Measurements from ENCODE around the gene BAK1. TPM values are rescaled to one million over a fixed set of nuclear protein-coding genes. Genes with fewer than 3 reads are reported as not detected.
A peak's percentile ranks its signal among the peaks of the same experiment; 100 is the strongest.

Gene BAK1
- total RNA-seq, 1 experiment from 2014 or later = 23.7 TPM

DNA sequence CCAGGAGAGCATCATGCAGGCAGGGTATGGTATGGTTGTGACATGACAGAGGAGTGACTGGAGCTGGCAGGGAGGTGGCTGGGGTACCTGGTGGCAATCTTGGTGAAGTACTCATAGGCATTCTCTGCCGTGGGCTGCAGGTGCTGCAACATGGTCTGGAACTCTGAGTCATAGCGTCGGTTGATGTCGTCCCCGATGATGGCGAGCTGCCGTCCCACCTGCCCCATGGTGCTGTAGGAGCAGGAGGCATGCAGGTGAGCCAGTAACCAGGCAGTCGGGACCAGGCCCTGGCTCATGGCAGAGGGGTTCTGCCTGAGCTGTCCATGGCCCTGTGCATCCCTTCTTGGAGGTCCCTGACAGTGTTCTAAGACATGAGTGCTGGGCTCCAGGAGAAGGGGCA lies 4.9 kb downstream of the BAK1 start:
- BruUV-seq (replicated peaks) = no TSS peak
- Histone ChIP-seq H3K9ac (ENCODE audit: low read length) (no peak overlapping the region), H3K9me3 (ENCODE audit: low read length) (no peaks in the 10 kb centered on the region), H4K20me1 (ENCODE audit: low read length) (no peaks in the 10 kb centered on the region), H3K4me3 (ENCODE audit: low read length) (no peak overlapping the region), H3F3A (ENCODE audit: low read length, unreplicated experiment) (no peaks in the 10 kb centered on the region), H3K79me2 (ENCODE audit: low read length) (peaks cover 32% of the 10 kb centered on the region), H3K9me2 (replicated peaks; ENCODE audit: low read length) (no peaks in the 10 kb centered on the region), H3K4me1 (ENCODE audit: insufficient read depth, low read length) (peaks cover 35% of the 10 kb centered on the region), H2AFZ (ENCODE audit: low read length) (no peak overlapping the region), H3K36me3 (ENCODE audit: low read depth, low read length) (peaks cover 24% of the 10 kb centered on the region), H3K27ac (ENCODE audit: low read length) (no peak overlapping the region), H3K27me3 (ENCODE audit: low read length) (no peaks in the 10 kb centered on the region), H3K4me2 (ENCODE audit: low read length) (no peak overlapping the region)
- ChIA-PET CTCF (no interaction called here), POLR2A (ENCODE audit: unreplicated experiment) (no interaction called here)
- no peak for ATAC-seq
- no peak for DNase-seq
- intact Hi-C loops (cut with micrococcal nuclease) = no loop called here
- TF ChIP-seq EZH2 (IDR thresholded peaks at IDR 0.05; ENCODE audit: low read length, unreplicated experiment) (no peak), EZH2phosphoT487 (IDR thresholded peaks at IDR 0.05; ENCODE audit: borderline replicate concordance, low read length) (no peak)
- TF ChIP-seq, protein P1, sequence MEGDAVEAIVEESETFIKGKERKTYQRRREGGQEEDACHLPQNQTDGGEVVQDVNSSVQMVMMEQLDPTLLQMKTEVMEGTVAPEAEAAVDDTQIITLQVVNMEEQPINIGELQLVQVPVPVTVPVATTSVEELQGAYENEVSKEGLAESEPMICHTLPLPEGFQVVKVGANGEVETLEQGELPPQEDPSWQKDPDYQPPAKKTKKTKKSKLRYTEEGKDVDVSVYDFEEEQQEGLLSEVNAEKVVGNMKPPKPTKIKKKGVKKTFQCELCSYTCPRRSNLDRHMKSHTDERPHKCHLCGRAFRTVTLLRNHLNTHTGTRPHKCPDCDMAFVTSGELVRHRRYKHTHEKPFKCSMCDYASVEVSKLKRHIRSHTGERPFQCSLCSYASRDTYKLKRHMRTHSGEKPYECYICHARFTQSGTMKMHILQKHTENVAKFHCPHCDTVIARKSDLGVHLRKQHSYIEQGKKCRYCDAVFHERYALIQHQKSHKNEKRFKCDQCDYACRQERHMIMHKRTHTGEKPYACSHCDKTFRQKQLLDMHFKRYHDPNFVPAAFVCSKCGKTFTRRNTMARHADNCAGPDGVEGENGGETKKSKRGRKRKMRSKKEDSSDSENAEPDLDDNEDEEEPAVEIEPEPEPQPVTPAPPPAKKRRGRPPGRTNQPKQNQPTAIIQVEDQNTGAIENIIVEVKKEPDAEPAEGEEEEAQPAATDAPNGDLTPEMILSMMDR (conservative IDR thresholded peaks at IDR 0.05; ENCODE audit: low read depth, low read length) = no peak

DNA sequence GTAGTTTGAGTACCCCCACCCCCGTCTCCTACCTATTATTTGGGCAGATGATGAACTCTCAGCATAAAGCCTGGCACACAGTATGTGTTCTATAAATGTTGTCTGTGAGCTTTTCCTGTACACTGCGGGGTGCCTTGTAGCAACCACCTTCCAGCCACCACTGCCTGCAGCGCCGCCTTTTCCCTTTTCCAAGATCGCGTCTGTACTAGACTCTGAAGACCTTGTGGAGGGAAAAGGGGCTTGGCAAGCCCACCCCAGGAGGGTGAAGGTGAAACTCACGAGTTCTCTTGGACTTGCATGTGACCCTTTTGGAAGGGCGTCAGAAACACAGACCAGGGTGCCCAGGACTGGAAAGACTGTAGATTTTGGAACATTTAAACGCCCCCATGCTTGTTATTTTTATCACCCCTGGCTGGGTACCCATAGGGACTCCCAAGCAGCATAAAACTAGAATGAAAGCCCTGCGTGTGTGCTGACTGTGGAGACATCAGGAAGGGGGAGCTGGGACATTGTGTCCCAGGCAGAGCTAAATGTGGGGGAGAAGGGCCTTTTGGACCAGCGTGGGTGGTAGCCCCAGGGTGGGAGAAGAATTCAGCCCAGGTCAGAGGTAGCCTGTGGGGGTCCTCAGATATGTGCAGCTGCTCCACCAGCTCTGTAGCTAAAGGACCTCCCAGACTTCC lies 8.3 kb downstream of the BAK1 start:
- Histone ChIP-seq H3K36me3 (ENCODE audit: low read depth, low read length) (peaks cover 23% of the 10 kb centered on the region), H3K27me3 (ENCODE audit: low read length) (no peaks in the 10 kb centered on the region), H3K9ac (ENCODE audit: low read length) (peak overlapping the region; percentile 73), H3K79me2 (ENCODE audit: low read length) (0 out of 2 replicates have a peak, but pooled peaks cover 2% of the 10 kb centered on the region), H3K4me3 (ENCODE audit: low read length) (peak overlapping the region; percentile 73), H3K9me3 (ENCODE audit: low read length) (no peaks in the 10 kb centered on the region), H3K27ac (ENCODE audit: low read length) (peak overlapping the region; percentile 65; the same call in 1 of the 2 replicates), H3K4me2 (ENCODE audit: low read length) (peak overlapping the region; percentile 90), H3K4me1 (ENCODE audit: insufficient read depth, low read length) (peaks cover 19% of the 10 kb centered on the region), H3F3A (ENCODE audit: low read length, unreplicated experiment) (no peaks in the 10 kb centered on the region), H4K20me1 (ENCODE audit: low read length) (no peaks in the 10 kb centered on the region), H3K9me2 (replicated peaks; ENCODE audit: low read length) (no peaks in the 10 kb centered on the region), H2AFZ (ENCODE audit: low read length) (peak overlapping the region; percentile 87)
- TF ChIP-seq EZH2phosphoT487 (IDR thresholded peaks at IDR 0.05; ENCODE audit: borderline replicate concordance, low read length) = no peak
- TF ChIP-seq, protein P1 (conservative IDR thresholded peaks at IDR 0.05; ENCODE audit: low read depth, low read length) = no peak
- TF ChIP-seq EZH2 (IDR thresholded peaks at IDR 0.05; ENCODE audit: low read length, unreplicated experiment) = no peak
- ATAC-seq (no peak; the same call in 1 of the 2 replicates), DNase-seq (no peak)
- BruUV-seq (replicated peaks) = no TSS peak
- ChIA-PET CTCF (no interaction called here), POLR2A (ENCODE audit: unreplicated experiment) (no interaction called here)
- intact Hi-C loops (cut with micrococcal nuclease) = no loop called here

Measured in PC-3 (cell line).